Suprapubic skin (tissue), 4 donors: Measurements from ENCODE around the gene PHKG2. TPM values are rescaled to one million over a fixed set of nuclear protein-coding genes. Genes with fewer than 3 reads are reported as not detected.

Experiments
- DNase-seq, 2 donors: peaks; one replicate each; pipeline ENCODE4 v3.0.0-alpha.2; 2019; ENCODE audit warnings: low spot score in 2 of 2
- H3K27ac ChIP-seq: fragments of 200-600 bp; sonication (generic); one replicate; pipeline ENCODE4 v1.5.1; 2019
- H3K27me3 ChIP-seq: fragments of 200-600 bp; sonication (generic); one replicate; pipeline ENCODE4 v1.5.1; 2019
- H3K36me3 ChIP-seq: fragments of 200-600 bp; sonication (generic); one replicate; pipeline ENCODE4 v1.5.1; 2019
- H3K4me1 ChIP-seq: fragments of 200-600 bp; sonication (generic); one replicate; pipeline ENCODE4 v1.5.1; 2019
- H3K4me3 ChIP-seq: fragments of 200-600 bp; sonication (generic); one replicate; pipeline ENCODE4 v1.5.1; 2019; ENCODE audit warnings: mild to moderate bottlenecking
- H3K9me3 ChIP-seq: fragments of 200-600 bp; sonication (generic); one replicate; pipeline ENCODE4 v1.5.1; 2019
- CTCF ChIP-seq, 2 donors: fragments of 200-600 bp in 1 of 2; fragments of 450-650 bp in 1 of 2; sonication (generic) in 1 of 2; IDR thresholded peaks; one replicate each; pipeline ENCODE4 v1.5.1; 2016 to 2019; ENCODE audit warnings: antibody characterized with exemption in 2 of 2, mild to moderate bottlenecking in 1 of 2, moderate library complexity in 1 of 2
- EP300 ChIP-seq: sonication (generic); formaldehyde crosslinking; IDR thresholded peaks from one replicate; pipeline ENCODE4 v1.6.1; 2017; ENCODE audit warnings: antibody characterized with exemption
- POLR2A ChIP-seq, 2 donors: fragments of 450-650 bp; IDR thresholded peaks; one replicate each; pipeline ENCODE4 v1.6.1; 2017; ENCODE audit warnings: antibody characterized with exemption in 2 of 2, mild to moderate bottlenecking in 2 of 2, moderate library complexity in 2 of 2
- POLR2AphosphoS5 ChIP-seq, 3 donors: sonication (generic); formaldehyde crosslinking; IDR thresholded peaks; one replicate each; pipeline ENCODE4 v1.6.1; 2017; ENCODE audit warnings: antibody characterized with exemption in 3 of 3
- WGBS: methylation state at CpG from one replicate; pipeline ENCODE4 v1.1.5; 2018; 5-methylcytosine and 5-hydroxymethylcytosine counted together
- total RNA-seq, 4 donors: library from RNA; depleted of rRNA; stranded (reverse); fragments of >200 nt; gene quantifications; one replicate each; pipeline ENCODE4 v1.1.0, GENCODE V29; 2016

PHKG2 gene
- total RNA-seq, 4 donors from 2014 or later: 24.8 to 54.9 (median 36.1) TPM

- TF ChIP-seq EP300 (no peak), CTCF (IDR thresholded peaks at IDR 0.05) (no peak), POLR2A (IDR thresholded peaks at IDR 0.05) (no peak), POLR2AphosphoS5 (IDR thresholded peaks at IDR 0.05) (no peak)
- H3K27ac ChIP-seq: no peak overlapping the region
- no peaks in the 10 kb centered on the region for H3K27me3 ChIP-seq
- no peak for DNase-seq
- WGBS: 89% methylated on average over 3 of the region's 3 CpGs
- no peak overlapping the region for H3K4me3 ChIP-seq
- peaks cover 4% of the 10 kb centered on the region for H3K4me1 ChIP-seq
- no peaks in the 10 kb centered on the region for H3K9me3 ChIP-seq
- no peaks in the 10 kb centered on the region for H3K36me3 ChIP-seq
These were observed 46.4 kb downstream of the PHKG2 start for GRCh38 chr16:30794634-30795033.

GRCh38 chr16:30797670-30798309, 49.6 kb downstream of the PHKG2 start:
- DNase-seq: no peak
- Histone ChIP-seq H3K27ac (no peak overlapping the region), H3K4me1 (peaks cover 4% of the 10 kb centered on the region), H3K36me3 (no peaks in the 10 kb centered on the region), H3K4me3 (no peak overlapping the region), H3K9me3 (no peaks in the 10 kb centered on the region), H3K27me3 (no peaks in the 10 kb centered on the region)
- WGBS: 81% methylated on average over 8 of the region's 8 CpGs
- TF ChIP-seq CTCF (IDR thresholded peaks at IDR 0.05) (no peak), EP300 (no peak), POLR2AphosphoS5 (IDR thresholded peaks at IDR 0.05) (no peak), POLR2A (IDR thresholded peaks at IDR 0.05) (no peak)

Other genes starting within 250 kb of the PHKG2 start
- 10 to 100 TPM; 30.5 to 41.3 (median 36.6) TPM for gene ZNF768, start 221.9 kb upstream of the PHKG2 start, total RNA-seq
- 10 to 100 TPM in 3 of 4 donors, 1 to 10 TPM in 1; 9.4 to 15.4 (median 11.5) TPM for gene ZNF747, start 213.6 kb upstream of the PHKG2 start, total RNA-seq
- 10 to 100 TPM in 1 of 4 donors, 1 to 10 TPM in 3; 5.5 to 10.5 (median 8.7) TPM for gene ZNF764, start 190.1 kb upstream of the PHKG2 start, total RNA-seq
- gene ZNF688, start 176.7 kb upstream of the PHKG2 start, total RNA-seq: 10 to 100 TPM in 3 of 4 donors, 1 to 10 TPM in 1; 9.9 to 33.0 (median 20.0) TPM
- gene ZNF785, start 162.7 kb upstream of the PHKG2 start, total RNA-seq: 10 to 100 TPM in 3 of 4 donors, 1 to 10 TPM in 1; 9.8 to 24.5 (median 11.2) TPM
- gene ZNF689, start 138.0 kb upstream of the PHKG2 start, total RNA-seq: 10 to 100 TPM in 1 of 4 donors, 1 to 10 TPM in 3; 5.3 to 11.2 (median 6.0) TPM
- 10 to 100 TPM; 56.7 to 68.8 (median 62.1) TPM for gene PRR14, start 97.5 kb upstream of the PHKG2 start, total RNA-seq
- 10 to 100 TPM; 64.5 to 81.3 (median 73.1) TPM for gene FBRS, start 90.0 kb upstream of the PHKG2 start, total RNA-seq
- gene SRCAP, start 49.3 kb upstream of the PHKG2 start, total RNA-seq: 10 to 100 TPM; 42.9 to 50.0 (median 44.6) TPM
- gene CFAP119, start 13.6 kb downstream of the PHKG2 start, total RNA-seq: 1 to 10 TPM; 3.8 to 6.7 (median 5.0) TPM
- gene RNF40, start 13.9 kb downstream of the PHKG2 start, total RNA-seq: 10 to 100 TPM; 65.6 to 89.7 (median 76.5) TPM
- gene ZNF629, start 38.8 kb downstream of the PHKG2 start, total RNA-seq: 10 to 100 TPM; 11.5 to 22.9 (median 16.1) TPM
- gene BCL7C, start 145.7 kb downstream of the PHKG2 start, total RNA-seq: 10 to 100 TPM; 32.3 to 47.2 (median 43.9) TPM
- 1 to 10 TPM in 1 of 4 donors, under 1 TPM in 3; 0.30 to 1.3 (median 0.71) TPM for gene CTF1, start 148.2 kb downstream of the PHKG2 start, total RNA-seq
- gene FBXL19, start 175.1 kb downstream of the PHKG2 start, total RNA-seq: 10 to 100 TPM; 21.7 to 28.7 (median 24.5) TPM
- gene ORAI3, start 200.6 kb downstream of the PHKG2 start, total RNA-seq: 10 to 100 TPM; 25.7 to 41.0 (median 32.7) TPM
- 10 to 100 TPM; 12.5 to 14.7 (median 13.7) TPM for gene SETD1A, start 209.3 kb downstream of the PHKG2 start, total RNA-seq
- 10 to 100 TPM; 13.2 to 20.8 (median 16.0) TPM for gene HSD3B7, start 236.8 kb downstream of the PHKG2 start, total RNA-seq